Endothelial cell (in vitro differentiated cells): Measurements from ENCODE around the gene FRMD6. TPM values are rescaled to one million over a fixed set of nuclear protein-coding genes. Genes with fewer than 3 reads are reported as not detected.

Source experiments
- DNase-seq: peaks from one replicate; pipeline ENCODE4 v3.0.0; 2021; ENCODE audit warnings: low spot score
- H3K27ac Mint-ChIP-seq: one replicate; pipeline ENCODE4 v1.8.0; 2021; ENCODE audit warnings: mixed read lengths, inconsistent platforms; ENCODE audit not compliant: unreplicated experiment
- H3K27me3 Mint-ChIP-seq: one replicate; pipeline ENCODE4 v1.8.0; 2021; ENCODE audit warnings: mild to moderate bottlenecking, moderate library complexity, mixed read lengths, inconsistent platforms; ENCODE audit not compliant: unreplicated experiment
- H3K36me3 Mint-ChIP-seq: one replicate; pipeline ENCODE4 v1.8.0; 2021; ENCODE audit warnings: mild to moderate bottlenecking, low read depth, mixed read lengths, inconsistent platforms; ENCODE audit not compliant: unreplicated experiment
- H3K4me1 Mint-ChIP-seq: one replicate; pipeline ENCODE4 v1.8.0; 2021; ENCODE audit warnings: mild to moderate bottlenecking, mixed read lengths, inconsistent platforms; ENCODE audit not compliant: unreplicated experiment
- H3K4me3 Mint-ChIP-seq: one replicate; pipeline ENCODE4 v1.8.0; 2021; ENCODE audit warnings: mild to moderate bottlenecking, mixed read lengths, inconsistent platforms; ENCODE audit not compliant: unreplicated experiment
- H3K9me3 Mint-ChIP-seq: one replicate; pipeline ENCODE4 v1.8.0; 2021; ENCODE audit warnings: mixed read lengths, inconsistent platforms; ENCODE audit not compliant: unreplicated experiment
- total RNA-seq: library from RNA; stranded (reverse); fragmentation: NEBNext Ultra II Directional; extraction: Animal tissue kit (Norgen Biotek cat#: 25700); gene quantifications from one replicate; pipeline ENCODE4 v1.2.1, GENCODE V29; 2021; ENCODE audit not compliant: unreplicated experiment
- TF ChIP-seq, protein P1 (sequence below): fragments of 200-600 bp; sonication (generic); IDR thresholded peaks from one replicate; pipeline ENCODE4 v1.5.0; 2021; ENCODE audit warnings: antibody characterized with exemption; ENCODE audit not compliant: unreplicated experiment

The FRMD6 gene
- total RNA-seq, 1 donor from 2014 or later: 45.3 TPM

DNA sequence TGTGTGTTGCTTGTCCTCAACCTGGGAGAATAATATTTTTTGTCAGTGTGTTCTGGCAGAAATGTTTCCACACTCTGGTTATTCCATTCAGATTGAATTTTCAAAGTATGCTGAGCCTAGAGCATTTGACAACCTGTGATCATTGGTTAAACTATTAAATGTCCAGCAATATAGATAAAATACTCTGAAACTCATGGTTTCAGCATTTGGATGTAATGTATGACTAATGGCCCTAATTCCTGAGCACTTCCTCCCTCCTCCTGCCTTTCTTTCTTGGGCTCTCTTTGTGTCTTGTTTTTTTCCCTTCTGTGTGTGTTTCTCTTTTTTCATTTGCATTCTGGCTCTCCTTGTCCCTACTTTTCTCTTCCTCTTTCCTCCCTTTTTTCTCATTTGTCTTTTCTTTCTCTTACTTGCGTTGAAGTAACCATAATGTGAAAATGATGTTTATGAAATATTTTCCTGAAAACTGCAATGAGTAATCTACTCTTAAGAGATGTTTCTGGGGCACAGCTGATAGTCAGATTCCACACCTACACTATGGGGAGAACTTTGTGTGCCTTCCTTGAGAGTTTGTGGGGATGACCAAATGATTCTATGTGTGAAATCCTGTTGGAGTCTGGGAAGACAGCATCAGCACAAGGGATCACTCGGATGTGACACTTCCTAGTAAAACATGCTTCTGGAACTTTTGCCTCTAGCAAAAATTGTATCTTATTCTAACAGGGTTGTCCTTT is 74.6 kb downstream of the FRMD6 start:
- Mint-ChIP-seq H3K36me3 (peaks cover 23% of the 10 kb centered on the region), H3K9me3 (no peaks in the 10 kb centered on the region), H3K4me1 (peaks cover 4% of the 10 kb centered on the region), H3K27ac (no peak overlapping the region), H3K4me3 (peak overlapping the region; percentile 2), H3K27me3 (no peaks in the 10 kb centered on the region)
- TF ChIP-seq, protein P1, sequence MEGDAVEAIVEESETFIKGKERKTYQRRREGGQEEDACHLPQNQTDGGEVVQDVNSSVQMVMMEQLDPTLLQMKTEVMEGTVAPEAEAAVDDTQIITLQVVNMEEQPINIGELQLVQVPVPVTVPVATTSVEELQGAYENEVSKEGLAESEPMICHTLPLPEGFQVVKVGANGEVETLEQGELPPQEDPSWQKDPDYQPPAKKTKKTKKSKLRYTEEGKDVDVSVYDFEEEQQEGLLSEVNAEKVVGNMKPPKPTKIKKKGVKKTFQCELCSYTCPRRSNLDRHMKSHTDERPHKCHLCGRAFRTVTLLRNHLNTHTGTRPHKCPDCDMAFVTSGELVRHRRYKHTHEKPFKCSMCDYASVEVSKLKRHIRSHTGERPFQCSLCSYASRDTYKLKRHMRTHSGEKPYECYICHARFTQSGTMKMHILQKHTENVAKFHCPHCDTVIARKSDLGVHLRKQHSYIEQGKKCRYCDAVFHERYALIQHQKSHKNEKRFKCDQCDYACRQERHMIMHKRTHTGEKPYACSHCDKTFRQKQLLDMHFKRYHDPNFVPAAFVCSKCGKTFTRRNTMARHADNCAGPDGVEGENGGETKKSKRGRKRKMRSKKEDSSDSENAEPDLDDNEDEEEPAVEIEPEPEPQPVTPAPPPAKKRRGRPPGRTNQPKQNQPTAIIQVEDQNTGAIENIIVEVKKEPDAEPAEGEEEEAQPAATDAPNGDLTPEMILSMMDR: no peak
- no peak for DNase-seq

DNA sequence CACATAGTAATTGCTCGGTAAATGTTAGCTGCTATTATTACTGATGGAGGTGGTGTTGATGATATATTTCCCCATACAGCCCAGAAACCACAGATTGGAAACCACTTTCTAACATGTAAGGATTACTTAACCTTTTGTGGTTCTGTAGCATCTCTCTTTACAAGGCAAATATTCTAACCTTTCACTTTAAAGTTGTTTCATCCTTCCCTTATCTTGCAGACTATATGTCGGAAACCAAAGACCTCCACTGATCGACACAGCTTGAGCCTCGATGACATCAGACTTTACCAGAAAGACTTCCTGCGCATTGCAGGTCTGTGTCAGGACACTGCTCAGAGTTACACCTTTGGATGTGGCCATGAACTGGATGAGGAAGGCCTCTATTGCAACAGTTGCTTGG is 75.8 kb downstream of the FRMD6 start:
- Mint-ChIP-seq H3K27ac (no peak overlapping the region), H3K9me3 (no peaks in the 10 kb centered on the region), H3K27me3 (no peaks in the 10 kb centered on the region), H3K4me1 (peaks cover 4% of the 10 kb centered on the region), H3K36me3 (peaks cover 20% of the 10 kb centered on the region), H3K4me3 (no peak overlapping the region)
- DNase-seq: no peak
- TF ChIP-seq, protein P1: no peak

DNA sequence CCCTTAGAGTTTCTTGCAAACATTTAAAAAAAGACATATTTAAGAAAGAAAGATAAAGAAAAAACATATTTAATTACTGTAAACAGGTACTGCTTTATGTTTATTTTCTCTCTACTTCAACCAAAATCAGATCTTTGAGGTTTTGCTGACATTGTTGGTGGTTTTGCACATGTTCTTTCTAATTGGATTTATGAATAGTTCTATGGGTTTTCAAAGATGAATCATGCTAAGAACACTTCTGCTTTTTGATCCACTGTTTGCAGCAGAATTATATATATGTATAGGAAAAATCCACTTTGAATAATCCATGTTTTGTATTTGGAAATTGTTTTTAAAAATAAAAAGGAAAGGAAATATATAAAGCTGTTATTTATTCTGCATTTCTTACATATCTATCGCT is 78.4 kb downstream of the FRMD6 start:
- Mint-ChIP-seq H3K4me1 (peaks cover 4% of the 10 kb centered on the region), H3K4me3 (no peak overlapping the region), H3K9me3 (no peaks in the 10 kb centered on the region), H3K27me3 (no peaks in the 10 kb centered on the region), H3K36me3 (peaks cover 14% of the 10 kb centered on the region), H3K27ac (no peak overlapping the region)
- TF ChIP-seq, protein P1: no peak
- no peak for DNase-seq

GRCh38 chr14:51730684-51731083 is 79.0 kb downstream of the FRMD6 start:
- no peak overlapping the region for H3K27ac Mint-ChIP-seq
- no peaks in the 10 kb centered on the region for H3K27me3 Mint-ChIP-seq
- H3K9me3 Mint-ChIP-seq: no peaks in the 10 kb centered on the region
- TF ChIP-seq, protein P1: no peak
- peaks cover 4% of the 10 kb centered on the region for H3K4me1 Mint-ChIP-seq
- DNase-seq: no peak
- H3K4me3 Mint-ChIP-seq: no peak overlapping the region
- H3K36me3 Mint-ChIP-seq: peaks cover 14% of the 10 kb centered on the region

DNA sequence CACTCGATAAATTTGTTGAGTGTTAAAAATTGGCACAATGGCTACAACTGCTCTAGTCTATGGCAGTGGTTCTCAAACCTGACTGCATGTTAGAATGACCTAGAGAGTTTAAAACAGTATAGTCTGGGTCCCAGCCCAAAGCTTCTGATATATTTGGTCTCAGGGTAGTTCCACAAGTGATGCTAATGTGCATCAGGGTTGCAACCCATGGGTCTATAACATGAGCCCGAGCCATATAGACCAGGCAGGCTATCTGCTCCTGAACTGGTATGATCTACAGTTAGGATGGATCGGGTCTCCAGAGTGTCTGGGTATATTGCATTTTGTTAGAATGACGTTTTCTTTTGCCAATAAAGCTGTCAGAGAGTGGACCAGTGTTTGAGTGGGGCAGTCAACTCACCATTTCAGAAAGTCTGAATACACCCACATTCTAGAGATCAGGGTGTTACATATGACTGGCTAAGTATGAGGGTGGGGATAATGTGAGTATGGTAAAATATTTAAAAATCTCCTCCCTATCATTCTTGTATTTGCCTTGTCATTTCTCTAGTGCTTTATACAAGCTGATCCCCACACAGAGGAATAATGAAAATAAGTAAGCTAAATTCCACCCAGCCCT is 80.9 kb downstream of the FRMD6 start:
- H3K27ac Mint-ChIP-seq: no peak overlapping the region
- H3K36me3 Mint-ChIP-seq: peaks cover 8% of the 10 kb centered on the region
- TF ChIP-seq, protein P1: no peak
- no peak overlapping the region for H3K4me3 Mint-ChIP-seq
- no peak for DNase-seq
- H3K27me3 Mint-ChIP-seq: no peaks in the 10 kb centered on the region
- H3K4me1 Mint-ChIP-seq: peaks cover 4% of the 10 kb centered on the region
- H3K9me3 Mint-ChIP-seq: no peaks in the 10 kb centered on the region
